ENCODE data around the gene SH2D3A.

GRCh38 chr19:6724631-6725492 is 42.4 kb downstream of the SH2D3A start:
- TF ChIP-seq CTCF (conservative IDR thresholded peaks at IDR 0.05; ENCODE audit: low read depth, low read length) (no peak), POLR2A (IDR thresholded peaks at IDR 0.05; ENCODE audit: low read depth, low read length) (no peak), BHLHE40 (IDR thresholded peaks at IDR 0.05; ENCODE audit: low read depth, low read length) (no peak), USF2 (IDR thresholded peaks at IDR 0.05; ENCODE audit: low read depth, low read length) (no peak), FOS (IDR thresholded peaks at IDR 0.05; ENCODE audit: low read depth, low read length) (no peak), MXI1 (IDR thresholded peaks at IDR 0.05; ENCODE audit: borderline replicate concordance, low read depth, low read length) (no peak), NFE2L2 (IDR thresholded peaks at IDR 0.05; ENCODE audit: low read depth, low read length) (no peak), RAD21 (IDR thresholded peaks at IDR 0.05; ENCODE audit: low read length) (no peak), RCOR1 (IDR thresholded peaks at IDR 0.05; ENCODE audit: insufficient replicate concordance, low read length) (no peak), SMC3 (IDR thresholded peaks at IDR 0.05; ENCODE audit: low read depth, low read length) (no peak)

Measured in IMR-90 (cell line).